Hypothalamus (tissue), 51 donors: ENCODE data around the gene SERPINB1.

Source experiments
- DNase-seq, 51 donors: peaks; one replicate each; lab custom pipeline; 2025; lab: John Stamatoyannopoulos, UW

Gene SERPINB1

DNA sequence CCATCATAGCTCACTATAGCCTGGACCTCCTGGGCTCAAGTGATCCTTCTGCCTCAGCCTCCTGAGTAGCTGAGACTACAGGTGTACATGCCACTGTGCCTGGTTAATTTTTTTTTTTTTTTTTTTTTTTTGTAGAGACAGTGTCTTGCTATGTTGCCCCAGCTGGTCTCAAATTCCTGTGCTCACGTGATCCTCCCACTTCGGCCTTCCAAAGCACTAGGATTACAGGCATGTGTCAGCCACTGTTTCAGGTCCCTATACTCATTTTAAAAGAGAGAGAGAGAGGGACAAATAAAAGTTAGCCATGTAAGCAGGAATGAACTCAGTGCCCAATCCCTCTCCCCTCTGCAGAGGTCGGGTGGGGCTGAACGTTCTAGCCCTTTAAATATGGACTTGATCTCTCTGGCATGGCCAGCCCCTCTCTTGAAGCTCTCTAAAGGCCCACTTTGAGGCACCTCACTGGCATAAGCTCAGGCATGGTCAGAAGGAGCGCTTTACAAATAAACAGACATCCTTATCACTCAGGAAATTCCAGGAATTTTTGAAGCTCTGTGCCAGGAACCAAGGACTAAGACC, 9.0 kb upstream of the SERPINB1 start:
- DNase-seq = no peak

DNA sequence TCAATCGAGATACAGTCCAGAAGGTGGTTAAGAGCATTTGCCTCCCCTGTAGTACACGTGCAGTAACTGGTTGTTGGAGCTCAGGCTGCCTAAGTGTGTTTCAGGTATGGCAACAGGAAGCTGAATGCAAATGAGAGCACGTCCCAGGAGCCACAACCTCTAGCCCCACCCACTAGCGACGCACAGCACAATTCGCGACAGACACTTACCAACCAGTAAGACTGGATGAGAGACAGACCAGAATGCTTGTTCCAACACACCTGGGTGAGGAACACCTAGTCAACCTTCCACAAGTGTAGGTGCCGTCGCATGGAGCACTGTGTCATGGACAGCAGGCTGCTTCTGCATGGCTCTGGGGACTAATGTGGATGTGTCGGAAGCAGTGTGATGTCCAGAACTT, 7.2 kb upstream of the SERPINB1 start:
- no peak for DNase-seq

DNA sequence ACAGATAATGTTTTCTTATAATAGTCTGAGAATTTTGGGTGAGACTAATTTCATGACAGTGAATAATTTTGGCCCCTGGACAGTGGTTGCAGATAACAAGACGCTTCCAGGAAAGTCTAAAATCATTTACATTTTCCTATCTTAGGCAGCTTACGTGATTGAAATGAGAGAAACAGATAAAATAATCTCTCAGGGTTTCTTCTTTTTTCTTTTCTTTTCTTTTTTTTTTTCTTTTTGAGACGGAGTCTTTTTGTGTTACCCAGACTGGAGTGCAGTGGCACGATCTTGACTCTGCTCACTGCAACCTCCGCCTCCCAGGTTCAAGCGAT, 4.2 kb upstream of the SERPINB1 start:
- DNase-seq = no peak

DNA sequence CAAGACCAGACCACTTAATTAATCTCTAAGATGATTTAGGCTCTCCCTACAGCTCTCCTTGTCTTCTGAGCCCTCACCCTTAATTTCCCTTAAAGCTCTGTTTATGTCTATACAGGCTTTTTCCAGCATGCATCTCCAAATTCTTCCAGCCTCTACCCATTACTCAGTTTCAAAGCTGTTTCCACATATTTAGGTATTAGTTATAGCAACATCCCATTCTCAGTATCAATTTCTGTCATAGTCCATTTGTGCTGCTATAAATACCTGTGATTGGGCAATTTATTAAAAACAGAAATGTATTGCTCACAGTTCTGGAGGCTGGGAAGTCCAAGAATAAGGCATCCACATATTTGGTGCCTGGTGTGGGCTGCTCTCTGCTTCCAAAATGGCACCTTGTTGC, 2.3 kb upstream of the SERPINB1 start:
- no peak for DNase-seq

DNA sequence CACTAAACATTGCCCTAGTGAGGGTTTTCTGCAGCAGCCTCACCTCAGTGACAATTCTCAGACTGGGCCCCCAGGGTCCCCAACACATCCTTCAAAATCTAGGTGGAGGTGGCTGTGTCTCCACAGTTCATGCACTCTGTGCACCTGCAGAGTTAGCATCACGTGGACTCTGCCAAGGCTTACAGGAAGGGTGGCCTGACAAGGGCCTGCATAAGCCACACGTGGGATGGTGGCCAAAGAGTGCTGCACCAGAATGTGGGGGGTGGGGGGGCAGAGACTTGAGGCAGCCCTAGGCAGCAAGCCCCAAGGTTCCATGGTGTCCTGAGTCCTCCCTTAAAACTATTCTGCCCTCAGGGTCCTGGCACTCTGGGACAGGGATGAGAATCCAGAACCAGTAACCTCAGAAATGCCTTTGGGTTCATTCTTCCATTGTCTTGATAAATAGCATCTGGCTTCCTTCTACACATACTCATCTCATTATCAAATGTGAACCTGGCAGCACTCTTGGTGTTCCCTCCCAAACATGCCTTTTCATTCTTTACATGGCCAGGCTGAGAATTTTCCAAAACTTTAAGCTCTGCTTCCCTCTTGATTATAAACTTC, 1.6 kb upstream of the SERPINB1 start:
- DNase-seq = no peak

DNA sequence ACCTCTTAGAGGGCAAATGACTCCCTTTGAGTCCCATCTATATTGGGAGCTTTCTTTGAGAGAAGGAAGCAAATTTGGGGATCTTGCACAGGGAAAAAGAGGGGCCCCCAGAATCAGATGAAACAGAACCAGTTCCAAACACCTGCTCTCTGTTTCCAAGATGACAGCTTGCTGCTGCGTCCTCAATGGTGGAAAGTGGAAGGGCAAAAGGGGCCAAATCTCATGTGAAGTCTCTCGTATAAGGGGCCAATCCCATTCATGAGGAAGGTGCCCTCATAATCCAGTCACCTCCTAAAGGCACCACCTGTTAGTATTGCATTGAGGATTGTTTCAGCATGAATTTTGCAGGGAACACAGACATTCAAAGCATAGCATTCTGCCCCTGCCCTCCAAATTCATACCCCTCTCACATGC, 483 bp upstream of the SERPINB1 start:
- no peak for DNase-seq

DNA sequence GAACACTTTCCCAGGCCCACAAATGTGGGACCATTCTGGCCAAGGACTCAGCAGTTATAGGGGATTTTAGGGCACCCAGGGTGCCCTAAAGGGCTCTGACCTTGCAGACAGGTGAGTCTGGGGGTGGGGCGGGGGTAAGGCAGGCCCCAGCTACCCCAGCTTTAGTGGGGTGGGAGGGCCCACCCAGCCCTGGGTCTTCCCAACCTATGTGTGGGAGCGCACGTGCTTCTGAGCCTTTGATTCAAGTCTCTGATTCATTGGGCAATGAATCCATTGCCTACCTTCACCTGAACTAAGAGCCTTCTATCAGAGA, 958 bp downstream of the SERPINB1 start:
- no peak for DNase-seq

DNA sequence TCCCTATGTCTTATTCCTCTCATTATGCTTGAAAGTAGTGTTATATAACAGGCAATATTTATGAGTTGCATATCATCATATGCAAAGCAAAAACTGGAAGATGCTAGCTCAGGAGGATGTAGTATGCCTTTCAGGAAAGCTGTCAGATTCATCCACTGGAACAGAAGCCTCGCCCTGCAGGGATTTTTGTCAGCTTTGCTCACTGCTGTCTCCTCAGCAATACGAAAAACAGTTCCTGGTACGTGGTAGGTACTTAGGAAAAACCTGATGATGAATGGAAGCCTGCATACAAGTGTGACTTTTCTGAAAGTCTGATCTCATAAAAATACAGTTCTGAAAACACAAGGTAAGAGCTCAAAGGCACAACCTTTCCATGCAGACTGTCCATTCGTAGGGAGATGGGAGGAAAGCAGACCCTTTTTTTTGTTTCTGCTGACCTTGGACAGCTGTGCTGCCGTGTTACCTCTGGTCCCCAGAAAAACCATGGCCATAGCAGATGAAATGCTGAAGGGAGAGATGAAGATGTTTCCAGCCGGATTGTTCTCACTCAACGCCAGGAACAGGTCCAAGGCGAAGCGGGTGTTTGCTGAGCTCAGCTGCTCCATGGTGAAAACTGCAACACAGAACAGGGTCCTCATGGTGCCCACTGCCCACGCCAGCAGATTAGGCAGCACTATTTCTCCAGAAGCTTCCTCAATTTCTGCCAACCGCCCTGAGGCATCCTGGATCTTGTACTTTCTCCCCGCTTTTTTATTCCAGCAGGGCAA, 1.5 kb downstream of the SERPINB1 start:
- DNase-seq = peak in 2 of 51 donors; percentile 7 to 29

DNA sequence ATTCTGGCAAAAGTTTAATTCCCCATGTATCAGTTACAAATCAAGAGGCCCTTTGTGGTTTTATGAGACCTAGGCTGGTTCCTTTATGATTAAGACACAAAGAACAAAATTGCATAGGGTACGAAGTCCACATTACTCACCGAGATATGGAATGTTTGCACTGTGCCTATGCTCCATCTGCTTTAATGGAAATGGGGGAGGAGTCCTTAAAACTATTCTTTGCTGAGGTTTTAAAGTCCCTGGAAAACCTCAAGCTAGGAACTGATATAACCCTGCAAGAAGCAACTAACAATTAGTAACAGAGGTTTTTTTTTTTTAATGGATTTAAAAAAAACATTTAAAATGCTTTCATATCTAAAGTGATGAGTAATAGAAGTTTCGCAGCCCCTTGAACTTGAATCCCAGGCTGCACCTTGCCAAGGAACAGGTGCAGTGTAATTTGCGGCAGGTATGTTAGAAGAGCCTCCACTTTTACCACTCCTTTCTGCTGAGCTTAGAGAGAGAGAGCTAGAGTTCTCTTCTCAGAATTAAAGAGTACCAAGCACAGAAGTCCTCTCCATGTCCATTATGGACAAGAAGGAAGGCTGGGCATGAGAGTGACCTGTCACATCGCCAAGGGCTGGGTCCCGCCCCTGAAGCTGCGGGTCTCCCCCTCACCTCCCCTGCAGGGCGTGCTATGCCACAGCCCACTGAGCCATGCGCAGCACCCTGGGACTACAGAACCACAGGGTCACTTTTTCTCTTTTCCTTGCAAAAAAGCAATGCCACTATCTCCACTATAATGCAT, 2.3 kb downstream of the SERPINB1 start:
- no peak for DNase-seq

DNA sequence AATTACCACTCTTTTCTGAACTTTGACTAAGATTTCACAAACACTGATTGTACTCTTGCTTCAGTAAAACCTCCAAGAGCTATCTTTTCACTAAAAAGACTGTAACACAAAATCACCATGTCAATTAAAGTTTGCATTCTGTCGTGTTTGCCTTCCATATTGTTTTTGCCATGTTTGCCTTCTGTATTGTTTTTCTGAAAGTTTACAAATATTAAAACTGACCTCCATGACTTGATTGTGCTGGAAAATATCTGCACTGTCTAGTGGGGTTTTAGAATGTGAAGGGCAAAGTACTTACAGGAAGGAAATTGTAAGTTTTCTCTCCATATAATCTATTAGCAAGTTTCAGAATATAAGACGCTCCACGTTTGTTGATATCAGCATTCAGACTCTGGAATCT, 3.4 kb downstream of the SERPINB1 start:
- no peak for DNase-seq

DNA sequence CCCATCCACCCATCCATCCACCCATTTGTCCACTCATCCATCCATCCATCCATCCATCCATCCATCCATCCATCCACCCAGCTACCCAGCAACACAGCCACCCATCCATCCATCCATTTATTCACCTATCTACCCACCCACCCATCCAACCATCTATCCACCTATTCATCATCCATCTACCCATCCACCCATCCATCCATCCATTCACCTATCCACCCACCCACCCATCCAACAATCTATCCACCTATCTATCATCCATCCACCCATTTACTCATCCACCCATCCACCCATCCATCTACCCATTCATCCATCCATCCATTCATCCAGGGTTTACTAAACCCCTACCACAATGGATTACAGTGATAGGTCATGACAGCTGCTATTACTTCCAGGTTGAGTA, 7.4 kb downstream of the SERPINB1 start:
- DNase-seq = no peak

DNA sequence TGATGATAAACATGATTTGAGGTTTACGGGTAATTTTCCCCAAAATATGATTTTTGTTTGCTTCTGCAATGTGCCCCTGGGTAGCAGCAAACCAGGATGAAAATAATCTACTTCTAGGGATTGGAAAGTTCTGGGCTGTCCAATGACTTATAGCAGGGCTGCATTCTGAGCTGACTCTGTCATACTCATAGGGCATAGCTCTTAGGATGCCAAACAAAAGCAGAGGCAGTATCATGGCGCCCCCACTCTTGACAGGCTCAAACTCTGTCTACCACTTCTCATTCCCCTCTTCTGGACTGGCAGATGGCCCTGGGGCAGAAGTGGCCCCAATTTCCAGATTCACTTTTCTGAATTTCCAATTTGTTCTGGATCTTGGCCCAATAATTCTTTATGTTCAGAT, 10.3 kb downstream of the SERPINB1 start:
- no peak for DNase-seq

DNA sequence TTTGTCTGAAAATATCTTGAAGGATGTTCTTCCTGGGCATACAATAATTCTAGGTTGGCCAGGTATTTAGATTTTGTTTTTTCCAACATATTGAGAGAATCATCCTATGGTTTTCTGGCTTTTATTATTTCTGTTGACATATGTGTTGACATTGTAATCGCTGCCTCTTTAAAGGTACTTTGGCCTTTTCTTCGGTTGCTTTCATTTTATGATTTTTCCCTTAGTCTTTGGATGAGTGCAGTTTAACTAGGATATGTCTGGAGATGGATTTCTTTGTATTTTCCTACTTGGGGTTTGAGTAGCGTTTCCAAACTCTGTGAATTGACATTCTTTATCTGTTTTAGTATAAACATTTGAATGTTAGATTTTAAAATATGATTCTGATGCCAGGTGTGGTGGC, 11.5 kb downstream of the SERPINB1 start:
- DNase-seq = no peak

DNA sequence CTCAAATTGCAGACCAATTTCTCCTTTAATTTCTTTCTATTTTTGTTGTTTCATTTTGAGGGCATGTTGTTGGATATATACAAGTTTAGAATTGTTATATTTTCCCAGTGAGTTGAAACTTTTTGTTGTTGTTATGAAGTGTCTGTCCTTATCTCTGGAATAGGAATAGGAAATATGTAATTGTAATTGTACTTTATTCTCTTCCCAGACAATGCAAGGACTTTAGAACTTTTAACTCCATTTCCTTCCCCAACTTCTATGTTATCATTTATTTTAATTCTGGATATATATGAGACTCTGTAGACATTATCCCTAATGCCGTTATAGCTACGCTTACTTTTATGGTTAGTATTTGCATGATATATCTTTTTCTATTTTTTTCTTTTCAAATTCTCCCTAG, 12.4 kb downstream of the SERPINB1 start:
- no peak for DNase-seq

DNA sequence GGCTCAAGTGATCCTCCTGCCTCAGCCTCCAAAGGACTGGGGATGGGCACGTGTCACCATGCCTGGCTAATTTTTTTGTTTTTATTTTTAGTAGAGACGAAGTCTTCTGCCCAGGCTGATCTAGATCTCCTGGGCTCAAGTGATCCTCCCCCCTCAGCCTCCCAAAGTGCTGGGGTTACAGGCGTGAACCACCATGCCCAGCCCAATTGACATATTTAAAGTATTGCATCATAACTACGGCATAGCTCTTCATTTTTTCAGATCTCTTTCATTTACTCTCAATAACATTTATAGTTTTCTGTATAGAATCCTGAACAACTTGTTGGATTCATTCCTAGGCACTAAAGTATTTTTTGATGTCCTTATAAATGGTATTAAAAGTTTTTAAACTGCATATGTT, 13.0 kb downstream of the SERPINB1 start:
- DNase-seq = no peak

DNA sequence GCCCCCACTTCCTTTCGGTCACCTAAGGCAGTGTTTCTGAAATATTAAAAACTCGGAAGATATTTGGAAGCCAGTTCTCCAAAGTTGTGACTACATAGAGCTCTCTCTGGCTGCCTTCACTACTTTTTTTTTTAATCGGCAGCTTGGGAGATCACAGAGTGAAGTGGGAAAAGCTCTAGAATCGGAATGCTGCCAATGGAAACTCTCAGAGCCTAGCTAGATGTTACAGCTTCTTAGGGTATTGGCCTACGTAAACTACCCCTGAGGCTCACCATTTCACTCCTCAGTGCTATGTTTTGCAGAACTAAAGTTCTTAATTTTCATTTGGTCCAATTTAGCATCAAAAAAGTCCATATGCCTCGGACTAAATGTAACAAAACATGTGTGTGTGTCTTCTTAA, 14.5 kb downstream of the SERPINB1 start:
- DNase-seq = no peak

DNA sequence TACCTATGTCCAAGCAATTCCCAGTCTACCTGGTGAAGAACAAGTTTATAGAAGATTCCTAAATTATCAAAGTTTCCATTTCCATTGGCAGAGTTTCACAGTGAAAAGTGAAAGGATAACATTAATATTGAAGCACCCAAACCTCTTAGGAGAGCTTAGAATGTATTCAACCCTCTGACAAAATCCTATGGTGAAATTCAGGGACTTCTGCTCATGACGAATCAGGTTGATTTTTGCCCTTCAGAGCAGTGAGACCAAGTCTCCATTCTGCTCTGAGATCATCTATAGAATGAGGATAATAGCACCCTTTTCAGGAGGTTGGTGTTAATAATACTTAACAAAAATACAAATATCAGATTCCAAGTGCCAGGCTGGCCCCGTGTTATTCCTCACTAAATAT, 15.5 kb downstream of the SERPINB1 start:
- no peak for DNase-seq

DNA sequence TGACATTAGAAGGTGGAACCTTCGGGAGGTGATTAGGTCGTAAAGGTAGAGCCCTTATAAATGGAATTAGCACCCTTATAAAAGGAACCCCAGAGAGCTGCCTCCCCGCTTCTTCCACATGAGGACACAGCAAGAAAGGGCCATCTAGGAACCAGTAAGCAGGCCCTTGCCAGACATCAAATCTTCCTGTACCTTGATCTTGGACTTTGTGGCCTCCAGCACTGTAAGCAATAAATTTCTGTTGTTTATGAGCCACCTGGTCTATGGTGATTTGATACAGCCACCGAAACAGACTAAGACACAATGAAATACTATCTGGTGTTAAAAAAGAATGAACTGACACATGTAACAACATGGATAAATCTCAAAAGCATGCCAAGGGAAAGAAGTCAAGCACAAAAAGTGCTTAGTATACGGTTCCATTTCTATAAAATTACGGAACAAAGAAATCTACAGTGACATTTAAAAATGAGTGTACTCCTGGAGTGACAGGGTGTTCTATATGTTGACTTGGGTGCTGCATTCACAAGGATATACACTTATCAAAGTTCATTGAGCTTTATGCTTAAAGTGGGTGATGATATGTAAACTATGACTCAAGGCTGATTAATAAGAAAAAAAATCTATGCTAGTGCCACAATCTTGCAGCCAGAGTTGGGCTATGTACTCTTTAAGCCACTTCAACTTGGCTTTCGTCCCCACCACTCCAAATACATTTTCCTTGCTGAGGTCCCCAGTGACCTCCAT, 18.4 kb downstream of the SERPINB1 start:
- DNase-seq = no peak

DNA sequence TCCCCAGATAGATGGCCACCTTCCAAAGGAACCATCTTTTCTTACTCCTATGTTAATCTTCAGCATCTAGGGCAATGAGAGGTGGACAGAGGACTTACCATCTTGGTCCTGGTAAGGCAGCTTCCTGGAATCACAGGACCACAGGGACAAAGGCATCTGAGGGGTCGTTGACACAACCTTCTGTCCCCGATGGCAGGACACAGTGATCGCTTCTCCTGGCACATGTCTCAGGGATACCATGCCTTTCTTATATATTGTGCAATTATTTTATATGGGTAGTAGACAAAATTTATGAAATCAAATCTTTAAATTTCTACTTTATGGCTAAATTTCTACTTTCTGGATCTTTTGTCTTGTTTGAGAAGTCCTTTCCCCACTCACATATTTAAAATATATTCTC, 20.1 kb downstream of the SERPINB1 start:
- DNase-seq = no peak

DNA sequence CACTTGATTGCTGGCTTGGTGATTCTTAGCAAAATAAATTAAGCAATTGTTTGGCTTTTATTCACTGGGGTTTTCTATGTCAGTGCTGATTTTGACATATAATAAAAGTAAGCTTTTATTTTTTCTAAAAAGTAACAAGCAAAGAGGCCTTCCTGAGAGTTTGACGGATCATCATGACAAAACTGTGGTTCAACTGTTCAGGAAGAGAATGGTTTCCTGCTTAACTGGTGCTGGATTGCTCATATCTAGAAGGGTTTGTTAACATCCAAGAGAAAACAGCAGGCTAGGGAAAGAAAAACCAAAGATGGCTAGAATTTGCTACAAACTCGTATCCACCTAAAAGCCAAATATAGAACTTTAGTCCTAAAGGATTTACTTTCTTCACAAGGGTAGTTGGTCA, 21.2 kb downstream of the SERPINB1 start:
- DNase-seq = no peak

DNA sequence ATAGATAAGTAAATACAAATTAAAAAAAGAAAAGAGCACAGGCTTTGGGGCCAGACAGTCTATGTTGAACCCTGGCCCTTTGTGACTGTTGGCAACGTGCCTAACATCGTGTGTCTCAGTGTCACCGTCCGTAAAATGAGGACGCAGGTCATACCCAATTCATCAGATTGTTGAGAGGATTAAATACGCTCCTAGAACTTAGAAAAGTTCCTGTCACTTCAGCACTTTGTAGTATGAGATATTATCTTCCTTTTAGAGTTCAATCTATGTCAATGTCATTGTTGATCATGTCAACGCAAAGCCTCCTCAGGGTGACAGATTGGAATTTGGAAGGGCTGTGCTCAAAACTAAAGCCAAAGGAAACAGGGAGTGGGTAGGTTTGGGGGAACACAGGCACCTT, 21.7 kb downstream of the SERPINB1 start:
- DNase-seq = no peak
